GM12874 (cell line): ENCODE measurements around the gene ACSL4.

Experiments used
- CTCF ChIP-seq: IDR thresholded peaks from 2 replicates; pipeline ENCODE4 v1.5.1; 2011; ENCODE audit warnings: low read depth, mild to moderate bottlenecking, control low read depth, low read length, moderate library complexity; ENCODE audit not compliant: insufficient read depth

The ACSL4 gene

DNA sequence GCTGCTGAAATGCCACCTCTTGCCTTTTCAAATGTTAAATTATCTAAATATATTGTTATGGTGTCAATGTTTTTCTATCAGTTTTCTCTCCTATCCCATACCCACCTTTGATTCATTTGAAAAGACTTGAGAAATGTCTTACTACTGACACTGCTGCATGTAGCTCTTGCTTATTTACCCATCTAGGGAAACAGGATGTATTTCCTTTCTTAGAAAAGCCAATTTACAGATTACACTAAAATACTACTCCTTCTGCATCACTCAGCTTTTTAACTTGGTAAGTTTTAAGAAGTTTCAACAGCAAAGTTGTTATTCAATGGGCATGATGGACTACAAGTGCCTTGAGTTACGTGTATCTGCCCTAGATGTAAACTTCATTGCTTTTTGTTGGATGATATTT, 94.9 kb downstream of the ACSL4 start:
- no peak for TF ChIP-seq CTCF

GRCh38 chrX:109635146-109635545, 97.9 kb downstream of the ACSL4 start:
- peak; percentile 44; the same call in 1 of the 2 replicates for TF ChIP-seq CTCF

DNA sequence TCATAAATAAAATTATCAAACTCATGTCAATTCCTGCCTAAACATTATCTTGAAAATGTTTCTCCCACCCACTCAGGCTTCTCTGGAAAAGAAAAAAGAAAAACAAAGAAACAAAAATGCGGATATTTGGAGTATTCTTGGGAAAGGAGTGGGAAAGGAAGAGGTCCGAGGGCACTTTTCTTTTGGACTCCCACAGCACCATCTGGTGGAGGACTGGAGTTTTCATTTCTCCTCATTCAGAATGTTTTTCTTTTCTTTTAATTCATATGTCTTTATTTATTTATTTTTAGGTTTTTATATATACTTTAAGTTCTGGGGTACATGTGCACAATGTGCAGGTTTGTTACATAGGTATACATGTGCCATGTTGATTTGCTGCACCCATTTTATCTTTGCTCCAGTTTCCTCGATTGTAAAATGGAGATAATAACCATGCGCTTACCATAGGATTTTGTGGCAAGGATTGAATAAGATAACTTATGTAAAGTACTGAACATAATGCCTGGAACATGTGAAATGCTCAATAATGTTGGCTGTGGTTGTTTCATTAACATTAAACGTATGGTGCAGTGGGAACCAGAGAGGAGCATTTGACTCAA, 100.1 kb downstream of the ACSL4 start:
- TF ChIP-seq CTCF = peak; percentile 21; the same call in 1 of the 2 replicates

GRCh38 chrX:109629310-109629709, 103.7 kb downstream of the ACSL4 start:
- no peak for TF ChIP-seq CTCF

- TF ChIP-seq CTCF = no peak
Observed at GRCh38 chrX:109626637-109627036, 106.4 kb downstream of the ACSL4 start.

DNA sequence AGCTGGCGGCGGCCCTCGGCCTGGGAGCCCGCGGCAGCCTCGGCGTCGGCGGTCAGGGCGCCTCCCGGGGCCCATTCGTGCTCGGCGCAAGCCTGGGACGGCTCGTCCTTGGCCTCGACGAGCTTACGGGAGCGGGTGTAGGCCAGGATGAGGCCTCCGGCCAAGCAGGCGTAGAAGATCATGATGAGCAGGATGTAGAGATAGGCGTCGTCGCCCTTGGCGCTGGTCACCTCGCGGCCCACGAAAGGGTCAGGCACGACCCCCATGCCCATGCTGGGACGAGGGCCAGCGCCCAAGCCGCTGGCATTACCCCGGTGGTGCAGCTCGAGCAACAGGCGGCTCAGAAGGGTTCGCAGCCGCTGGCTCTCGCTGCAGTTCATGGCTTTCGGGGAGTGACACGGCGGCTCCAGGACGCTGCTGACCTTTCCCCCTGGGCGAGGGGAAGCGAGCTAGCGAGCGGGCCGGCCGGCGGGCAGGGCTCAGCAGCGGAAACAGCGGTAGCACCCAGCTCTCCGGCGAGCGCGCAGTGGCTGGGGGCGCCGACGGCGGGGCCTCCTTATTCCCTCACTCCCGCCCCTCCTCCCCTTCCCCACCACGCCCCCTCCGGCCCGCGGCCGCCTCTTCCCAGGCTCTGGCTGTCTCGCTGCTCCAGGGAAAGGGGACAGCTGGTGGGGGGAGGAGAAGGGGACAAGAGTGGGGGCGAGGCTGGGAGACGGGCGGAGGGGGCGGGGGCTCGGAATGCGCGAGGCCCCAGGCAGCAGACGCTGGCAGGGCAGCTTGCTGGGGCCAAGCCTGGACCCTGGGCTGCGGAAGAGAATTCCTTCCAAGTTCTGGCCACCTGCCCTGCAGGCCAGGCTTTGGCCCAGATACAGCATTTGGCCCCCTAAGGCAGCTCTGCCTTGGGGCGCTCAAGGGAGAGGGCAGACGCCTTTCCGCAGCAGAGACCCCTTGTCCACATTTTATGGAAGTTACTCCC, 108.1 kb downstream of the ACSL4 start, which contains the start of gene KCNE5:
TSS of gene KCNE5 (minus strand) at position 532 of the 976 bp plus-strand sequence. CDS start at position 380, 152 bp downstream.
- TF ChIP-seq CTCF = no peak

- no peak for TF ChIP-seq CTCF
Observed at GRCh38 chrX:109623997-109624396, 109.1 kb downstream of the ACSL4 start.
